ENCODE measurements around the gene SCN5A. TPM values are rescaled to one million over a fixed set of nuclear protein-coding genes. Genes with fewer than 3 reads are reported as not detected.

Gene SCN5A
- total RNA-seq, 1 experiment from 2014 or later: 13.6 TPM

DNA sequence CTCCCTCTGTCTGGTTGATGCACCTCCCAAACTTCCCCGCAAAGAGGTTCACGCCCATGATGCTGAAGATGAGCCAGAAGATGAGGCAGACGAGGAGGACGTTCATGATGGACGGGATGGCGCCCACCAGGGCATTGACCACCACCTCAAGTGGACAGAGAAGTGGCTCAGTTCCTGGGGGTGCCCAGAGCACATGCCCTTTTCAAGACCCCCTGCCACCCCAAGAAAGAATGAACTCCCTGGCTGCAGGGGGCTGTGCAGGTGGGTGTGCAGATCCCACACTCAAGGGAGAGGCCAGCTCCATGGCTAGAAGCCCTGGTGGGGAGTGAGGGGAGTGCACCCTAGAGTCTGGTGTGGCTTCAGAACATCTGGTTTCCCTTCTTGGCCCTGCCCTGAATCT is 89.2 kb downstream of the SCN5A start (continued):
- no peak for TF ChIP-seq CBFB (CRISPR knock-in tag; IDR thresholded peaks at IDR 0.05; ENCODE audit: low read depth)
- TF ChIP-seq JAZF1 (CRISPR knock-in tag; IDR thresholded peaks at IDR 0.05): no peak

GRCh38 chr3:38558864-38559263 is 90.6 kb downstream of the SCN5A start:
- CTCF ChIA-PET: interaction anchor here (0.6 to 2.1 kb wide), 12 partner anchors 8 to 99 kb away, joined by 3 to 6 read pairs (median 4); partner anchors contain the start of gene EXOG

More at GRCh38 chr3:38558864-38559263, 90.6 kb downstream of the SCN5A start:
- Mint-ChIP-seq H3K27me3 (ENCODE audit: low read depth) (no peaks in the 10 kb centered on the region), H3K27ac (no peak overlapping the region), H3K36me3 (peaks cover 7% of the 10 kb centered on the region), H3K4me1 (no peaks in the 10 kb centered on the region), H3K4me3 (no peak overlapping the region), H3K9me3 (peaks cover 27% of the 10 kb centered on the region)
- no peak for TF ChIP-seq NFE2L1 (CRISPR knock-in tag; IDR thresholded peaks at IDR 0.05)
- TF ChIP-seq CBFB (CRISPR knock-in tag; IDR thresholded peaks at IDR 0.05; ENCODE audit: low read depth): no peak
- TF ChIP-seq RELA (CRISPR knock-in tag; IDR thresholded peaks at IDR 0.05; ENCODE audit: borderline replicate concordance): no peak
- TF ChIP-seq TEAD4 (CRISPR knock-in tag; IDR thresholded peaks at IDR 0.05): no peak
- TF ChIP-seq KAT7 (CRISPR knock-in tag; IDR thresholded peaks at IDR 0.05; ENCODE audit: borderline replicate concordance): no peak
- TF ChIP-seq, protein P1, sequence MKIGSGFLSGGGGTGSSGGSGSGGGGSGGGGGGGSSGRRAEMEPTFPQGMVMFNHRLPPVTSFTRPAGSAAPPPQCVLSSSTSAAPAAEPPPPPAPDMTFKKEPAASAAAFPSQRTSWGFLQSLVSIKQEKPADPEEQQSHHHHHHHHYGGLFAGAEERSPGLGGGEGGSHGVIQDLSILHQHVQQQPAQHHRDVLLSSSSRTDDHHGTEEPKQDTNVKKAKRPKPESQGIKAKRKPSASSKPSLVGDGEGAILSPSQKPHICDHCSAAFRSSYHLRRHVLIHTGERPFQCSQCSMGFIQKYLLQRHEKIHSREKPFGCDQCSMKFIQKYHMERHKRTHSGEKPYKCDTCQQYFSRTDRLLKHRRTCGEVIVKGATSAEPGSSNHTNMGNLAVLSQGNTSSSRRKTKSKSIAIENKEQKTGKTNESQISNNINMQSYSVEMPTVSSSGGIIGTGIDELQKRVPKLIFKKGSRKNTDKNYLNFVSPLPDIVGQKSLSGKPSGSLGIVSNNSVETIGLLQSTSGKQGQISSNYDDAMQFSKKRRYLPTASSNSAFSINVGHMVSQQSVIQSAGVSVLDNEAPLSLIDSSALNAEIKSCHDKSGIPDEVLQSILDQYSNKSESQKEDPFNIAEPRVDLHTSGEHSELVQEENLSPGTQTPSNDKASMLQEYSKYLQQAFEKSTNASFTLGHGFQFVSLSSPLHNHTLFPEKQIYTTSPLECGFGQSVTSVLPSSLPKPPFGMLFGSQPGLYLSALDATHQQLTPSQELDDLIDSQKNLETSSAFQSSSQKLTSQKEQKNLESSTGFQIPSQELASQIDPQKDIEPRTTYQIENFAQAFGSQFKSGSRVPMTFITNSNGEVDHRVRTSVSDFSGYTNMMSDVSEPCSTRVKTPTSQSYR (CRISPR knock-in tag; IDR thresholded peaks at IDR 0.05): no peak
- no peak for TF ChIP-seq GRHL2 (CRISPR knock-in tag; IDR thresholded peaks at IDR 0.05; ENCODE audit: insufficient replicate concordance, severe bottlenecking)
- no peak for TF ChIP-seq ETV6 (CRISPR knock-in tag; IDR thresholded peaks at IDR 0.05)
- TF ChIP-seq, protein P2, sequence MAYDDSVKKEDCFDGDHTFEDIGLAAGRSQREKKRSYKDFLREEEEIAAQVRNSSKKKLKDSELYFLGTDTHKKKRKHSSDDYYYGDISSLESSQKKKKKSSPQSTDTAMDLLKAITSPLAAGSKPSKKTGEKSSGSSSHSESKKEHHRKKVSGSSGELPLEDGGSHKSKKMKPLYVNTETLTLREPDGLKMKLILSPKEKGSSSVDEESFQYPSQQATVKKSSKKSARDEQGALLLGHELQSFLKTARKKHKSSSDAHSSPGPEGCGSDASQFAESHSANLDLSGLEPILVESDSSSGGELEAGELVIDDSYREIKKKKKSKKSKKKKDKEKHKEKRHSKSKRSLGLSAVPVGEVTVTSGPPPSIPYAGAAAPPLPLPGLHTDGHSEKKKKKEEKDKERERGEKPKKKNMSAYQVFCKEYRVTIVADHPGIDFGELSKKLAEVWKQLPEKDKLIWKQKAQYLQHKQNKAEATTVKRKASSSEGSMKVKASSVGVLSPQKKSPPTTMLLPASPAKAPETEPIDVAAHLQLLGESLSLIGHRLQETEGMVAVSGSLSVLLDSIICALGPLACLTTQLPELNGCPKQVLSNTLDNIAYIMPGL (CRISPR knock-in tag; IDR thresholded peaks at IDR 0.05): no peak
- TF ChIP-seq ZNF263 (CRISPR knock-in tag; IDR thresholded peaks at IDR 0.05; ENCODE audit: low read depth): no peak
- no peak for TF ChIP-seq ZNF423 (CRISPR knock-in tag; IDR thresholded peaks at IDR 0.05)
- TF ChIP-seq RORB (CRISPR knock-in tag; IDR thresholded peaks at IDR 0.05): no peak
- TF ChIP-seq, protein P3, sequence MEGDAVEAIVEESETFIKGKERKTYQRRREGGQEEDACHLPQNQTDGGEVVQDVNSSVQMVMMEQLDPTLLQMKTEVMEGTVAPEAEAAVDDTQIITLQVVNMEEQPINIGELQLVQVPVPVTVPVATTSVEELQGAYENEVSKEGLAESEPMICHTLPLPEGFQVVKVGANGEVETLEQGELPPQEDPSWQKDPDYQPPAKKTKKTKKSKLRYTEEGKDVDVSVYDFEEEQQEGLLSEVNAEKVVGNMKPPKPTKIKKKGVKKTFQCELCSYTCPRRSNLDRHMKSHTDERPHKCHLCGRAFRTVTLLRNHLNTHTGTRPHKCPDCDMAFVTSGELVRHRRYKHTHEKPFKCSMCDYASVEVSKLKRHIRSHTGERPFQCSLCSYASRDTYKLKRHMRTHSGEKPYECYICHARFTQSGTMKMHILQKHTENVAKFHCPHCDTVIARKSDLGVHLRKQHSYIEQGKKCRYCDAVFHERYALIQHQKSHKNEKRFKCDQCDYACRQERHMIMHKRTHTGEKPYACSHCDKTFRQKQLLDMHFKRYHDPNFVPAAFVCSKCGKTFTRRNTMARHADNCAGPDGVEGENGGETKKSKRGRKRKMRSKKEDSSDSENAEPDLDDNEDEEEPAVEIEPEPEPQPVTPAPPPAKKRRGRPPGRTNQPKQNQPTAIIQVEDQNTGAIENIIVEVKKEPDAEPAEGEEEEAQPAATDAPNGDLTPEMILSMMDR (IDR thresholded peaks at IDR 0.05): no peak
- TF ChIP-seq ZNF138 (CRISPR knock-in tag; conservative IDR thresholded peaks at IDR 0.05): no peak
- TF ChIP-seq NR3C1 (CRISPR knock-in tag; conservative IDR thresholded peaks at IDR 0.05; ENCODE audit: low read depth): no peak
- TF ChIP-seq CREM (CRISPR knock-in tag; IDR thresholded peaks at IDR 0.05): no peak
- TF ChIP-seq ZNF219 (CRISPR knock-in tag; IDR thresholded peaks at IDR 0.05; ENCODE audit: borderline replicate concordance): no peak
- TF ChIP-seq, protein P4, sequence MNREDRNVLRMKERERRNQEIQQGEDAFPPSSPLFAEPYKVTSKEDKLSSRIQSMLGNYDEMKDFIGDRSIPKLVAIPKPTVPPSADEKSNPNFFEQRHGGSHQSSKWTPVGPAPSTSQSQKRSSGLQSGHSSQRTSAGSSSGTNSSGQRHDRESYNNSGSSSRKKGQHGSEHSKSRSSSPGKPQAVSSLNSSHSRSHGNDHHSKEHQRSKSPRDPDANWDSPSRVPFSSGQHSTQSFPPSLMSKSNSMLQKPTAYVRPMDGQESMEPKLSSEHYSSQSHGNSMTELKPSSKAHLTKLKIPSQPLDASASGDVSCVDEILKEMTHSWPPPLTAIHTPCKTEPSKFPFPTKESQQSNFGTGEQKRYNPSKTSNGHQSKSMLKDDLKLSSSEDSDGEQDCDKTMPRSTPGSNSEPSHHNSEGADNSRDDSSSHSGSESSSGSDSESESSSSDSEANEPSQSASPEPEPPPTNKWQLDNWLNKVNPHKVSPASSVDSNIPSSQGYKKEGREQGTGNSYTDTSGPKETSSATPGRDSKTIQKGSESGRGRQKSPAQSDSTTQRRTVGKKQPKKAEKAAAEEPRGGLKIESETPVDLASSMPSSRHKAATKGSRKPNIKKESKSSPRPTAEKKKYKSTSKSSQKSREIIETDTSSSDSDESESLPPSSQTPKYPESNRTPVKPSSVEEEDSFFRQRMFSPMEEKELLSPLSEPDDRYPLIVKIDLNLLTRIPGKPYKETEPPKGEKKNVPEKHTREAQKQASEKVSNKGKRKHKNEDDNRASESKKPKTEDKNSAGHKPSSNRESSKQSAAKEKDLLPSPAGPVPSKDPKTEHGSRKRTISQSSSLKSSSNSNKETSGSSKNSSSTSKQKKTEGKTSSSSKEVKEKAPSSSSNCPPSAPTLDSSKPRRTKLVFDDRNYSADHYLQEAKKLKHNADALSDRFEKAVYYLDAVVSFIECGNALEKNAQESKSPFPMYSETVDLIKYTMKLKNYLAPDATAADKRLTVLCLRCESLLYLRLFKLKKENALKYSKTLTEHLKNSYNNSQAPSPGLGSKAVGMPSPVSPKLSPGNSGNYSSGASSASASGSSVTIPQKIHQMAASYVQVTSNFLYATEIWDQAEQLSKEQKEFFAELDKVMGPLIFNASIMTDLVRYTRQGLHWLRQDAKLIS (CRISPR knock-in tag; IDR thresholded peaks at IDR 0.05; ENCODE audit: borderline replicate concordance): no peak
- DNase-seq (ENCODE audit: low spot score) (no peak), ATAC-seq (no peak; the same call in 1 of the 2 replicates)
- POLR2A ChIA-PET: no interaction called here

Data from WTC11 (cell line).